K562 (cell line): ENCODE results near the gene TLCD1. TPM values are rescaled to one million over a fixed set of nuclear protein-coding genes. Genes with fewer than 3 reads are reported as not detected.

Experiments
- ATAC-seq: fragments of 200-7000 bp; cut with Tn5 transposase; 3 replicates; pipeline ENCODE4 v1.9.1; 2020; ENCODE audit warnings: moderate library complexity
- BruUV-seq: library from RNA; stranded (reverse); fragments of 400-500 nt; replicated peaks from 2 replicates; lab custom pipeline; 2021; lab: Mats Ljungman, UMichigan
- CTCF ChIA-PET: fragments of 300-600 bp; formaldehyde crosslinking; extraction: SDS; loops from one replicate; lab custom pipeline; 2021; ENCODE audit warnings: low intra/inter-chr PET ratio; lab: Yijun Ruan, JAX
- POLR2A ChIA-PET: fragments of 300-600, 350-650 bp; sonication (Branson Sonifier 250); formaldehyde crosslinking; extraction: SDS; loops from one replicate; lab custom pipeline; 2021; ENCODE audit warnings: antibody characterized with exemption, inconsistent platforms; lab: Yijun Ruan, JAX
- DNase-seq, 4 experiments: peaks; one replicate each; pipeline versions ENCODE4 v3.0.0 to v3.0.0-alpha.2; 2011 to 2018; ENCODE audit warnings: low spot score in 3 of 4, mixed read lengths in 3 of 4; ENCODE audit errors: extremely low read depth in 1 of 4
- FAIRE-seq: peaks from 2 replicates; lab custom pipeline; 2011; peaks lifted over from hg19 to GRCh38; lab: Jason Lieb, UNC
- H2AFZ ChIP-seq: 2 replicates; pipeline ENCODE4 v1.6.0; 2011; ENCODE audit warnings: low read depth, low read length, control low read depth, inconsistent platforms
- H3K27ac ChIP-seq: fragments of 200-600 bp; 3 replicates; pipeline ENCODE4 v1.8.0; 2011; ENCODE audit warnings: low read depth, mild to moderate bottlenecking, control low read depth, inconsistent platforms, low read length, moderate library complexity, mixed read lengths; ENCODE audit errors: extremely low read depth
- H3K27me3 ChIP-seq, 2 experiments: fragments of 300-600 bp in 1 of 2; 2 replicates in 1 of 2; 3 replicates in 1 of 2; pipeline versions ENCODE4 v1.6.0 to v1.8.0; 2011; ENCODE audit warnings: inconsistent platforms in 2 of 2, low read length in 2 of 2, mild to moderate bottlenecking in 1 of 2, mixed read lengths in 1 of 2, moderate library complexity in 1 of 2; ENCODE audit not compliant: control insufficient read depth in 2 of 2, insufficient read depth in 2 of 2
- H3K36me3 ChIP-seq: fragments of 300-600 bp; 3 replicates; pipeline ENCODE4 v1.8.0; 2011; ENCODE audit warnings: mild to moderate bottlenecking, low read length, inconsistent platforms; ENCODE audit not compliant: control insufficient read depth, insufficient read depth
- H3K4me1 ChIP-seq, 2 experiments: fragments of 200-600 bp in 1 of 2; replicated peaks in 1 of 2; 2 replicates in 1 of 2; 3 replicates in 1 of 2; pipeline versions ENCODE4 v1.5.1 to v1.8.0; 2011; ENCODE audit warnings: inconsistent platforms in 2 of 2, low read length in 2 of 2, mild to moderate bottlenecking in 1 of 2, mixed read lengths in 1 of 2, moderate library complexity in 1 of 2; ENCODE audit not compliant: control insufficient read depth in 2 of 2, insufficient read depth in 2 of 2
- H3K4me2 ChIP-seq: 2 replicates; pipeline ENCODE4 v1.6.1; 2011; ENCODE audit warnings: low read length, control low read depth, inconsistent platforms, mixed read lengths; ENCODE audit not compliant: insufficient read depth
- H3K4me3 ChIP-seq: fragments of 200-600 bp; sonication (generic), shearing (Covaris generic); 2 replicates; pipeline ENCODE4 v1.5.1; 2016; ENCODE audit warnings: control low read depth, inconsistent platforms
- H3K79me2 ChIP-seq: fragments of 200-600 bp; 3 replicates; pipeline ENCODE4 v1.8.0; 2011; ENCODE audit warnings: low read length, inconsistent platforms; ENCODE audit not compliant: control insufficient read depth, insufficient read depth
- H3K9ac ChIP-seq, 2 experiments: 2 replicates each; pipeline versions ENCODE4 v1.6.0 to v1.6.1; 2011; ENCODE audit warnings: low read depth in 2 of 2, low read length in 2 of 2, control low read depth in 1 of 2, inconsistent platforms in 1 of 2, mild to moderate bottlenecking in 1 of 2, mixed read lengths in 1 of 2; ENCODE audit not compliant: insufficient read depth in 1 of 2
- H3K9me1 ChIP-seq: one replicate; pipeline ENCODE4 v1.6.0; 2011; ENCODE audit warnings: inconsistent platforms, mild to moderate bottlenecking, low read length, moderate library complexity; ENCODE audit not compliant: control insufficient read depth, insufficient read depth
- H3K9me3 ChIP-seq: replicated peaks from 2 replicates; pipeline ENCODE4 v1.5.1; 2011; ENCODE audit warnings: low read depth, low read length, inconsistent platforms; ENCODE audit not compliant: control insufficient read depth, insufficient read depth
- H4K20me1 ChIP-seq: replicated peaks from 2 replicates; pipeline ENCODE4 v1.6.1; 2011; ENCODE audit warnings: low read length, inconsistent platforms, mixed read lengths; ENCODE audit not compliant: control insufficient read depth, insufficient read depth
- CHAMP1 ChIP-seq: fragments of 450-650 bp; IDR thresholded peaks from 2 replicates; pipeline ENCODE4 v1.6.1; 2016; ENCODE audit warnings: mild to moderate bottlenecking
- GABPA ChIP-seq: fragments of 200-800 bp; sonication (Bioruptor generic); conservative IDR thresholded peaks from 2 replicates; pipeline ENCODE4 v1.6.1; 2016; ENCODE audit warnings: low read depth, missing genetic modification characterization, missing compliant biosample characterization
- GABPB1 ChIP-seq: sonication (generic); formaldehyde crosslinking; IDR thresholded peaks from 2 replicates; pipeline ENCODE4 v1.8.0; 2022; ENCODE audit warnings: mild to moderate bottlenecking, missing genetic modification reagents
- HMGXB4 ChIP-seq: sonication (generic); formaldehyde crosslinking; IDR thresholded peaks from 2 replicates; pipeline ENCODE4 v1.8.1; 2023; ENCODE audit warnings: mild to moderate bottlenecking, missing genetic modification reagents
- POLR2G ChIP-seq: fragments of 200-400 bp; formaldehyde crosslinking; IDR thresholded peaks from 2 replicates; pipeline ENCODE4 v1.6.1; 2017; ENCODE audit warnings: low read depth, mild to moderate bottlenecking, antibody characterized with exemption, low read length, moderate library complexity
- POLR3A ChIP-seq: IDR thresholded peaks from 2 replicates; pipeline ENCODE4 v1.6.1; 2011; ENCODE audit warnings: borderline replicate concordance, mild to moderate bottlenecking, moderate library complexity; ENCODE audit not compliant: insufficient read length, insufficient read depth; ENCODE audit errors: extremely low read depth
- RBBP5 ChIP-seq: fragments of 200-600 bp; sonication (generic); IDR thresholded peaks from 2 replicates; pipeline ENCODE4 v1.6.1; 2012; ENCODE audit warnings: borderline replicate concordance, mild to moderate bottlenecking, low read length, control low read depth, inconsistent platforms; ENCODE audit not compliant: insufficient read depth, poor library complexity, severe bottlenecking
- TEAD2 ChIP-seq: fragments of 450-650 bp; IDR thresholded peaks from 2 replicates; pipeline ENCODE4 v1.6.1; 2016; ENCODE audit warnings: missing genetic modification characterization, control low read depth, missing compliant biosample characterization
- WGBS: fragments of 100-300 bp; shearing (Covaris generic); methylation state at CpG from one replicate; pipeline ENCODE4 v1.1.6; 2016; ENCODE audit warnings: low coverage, mixed read lengths; ENCODE audit not compliant: insufficient coverage; ENCODE audit errors: missing lambda C conversion rate; 5-methylcytosine and 5-hydroxymethylcytosine counted together
- in situ Hi-C: fragments of 300-500 bp; cut with MboI; formaldehyde crosslinking; loops from 4 replicates; pipeline ENCODE4 v1.15.0; 2018; ENCODE audit warnings: inconsistent platforms, mixed read lengths
- intact Hi-C: fragments of 100-400 bp; cut with micrococcal nuclease; formaldehyde crosslinking; loops from 2 replicates; pipeline ENCODE4 v1.14.2; 2022
- polyA plus RNA-seq, 8 experiments: library from polyadenylated mRNA; depleted of rRNA in 4 of 8; stranded (reverse) in 5 of 8; unstranded in 3 of 8; fragments of >200 nt; fragmentation: Nextera tagmentation in 2 of 8; fragmentation: Illumina TruSeq in 1 of 8; extraction: Ambion mirVana in 2 of 8; extraction: Trizol in 1 of 8; gene quantifications; 2 replicates each; pipeline versions ENCODE4 v1.2.1 to v1.2.3, GENCODE V29; 2011 to 2014; ENCODE audit warnings: inconsistent platforms in 1 of 8, missing spikeins in 1 of 8
- total RNA-seq, 7 experiments: library from RNA; depleted of rRNA in 6 of 7; stranded (reverse); fragments of >200 nt in 6 of 7; fragmentation: Illumina TruSeq in 2 of 7; extraction: Trizol in 2 of 7; gene quantifications; 2 replicates each; pipeline versions ENCODE4 v1.2.1 to v1.2.3, GENCODE V29; 2011 to 2021; ENCODE audit warnings: low replicate concordance in 1 of 7

The TLCD1 gene
- total and polyA plus RNA-seq, 9 of the 15 experiments (the other 6 are each of a cell fraction or from before 2014, with no cell fraction given), result 6.8 to 37.7 (median 21.7) TPM

DNA sequence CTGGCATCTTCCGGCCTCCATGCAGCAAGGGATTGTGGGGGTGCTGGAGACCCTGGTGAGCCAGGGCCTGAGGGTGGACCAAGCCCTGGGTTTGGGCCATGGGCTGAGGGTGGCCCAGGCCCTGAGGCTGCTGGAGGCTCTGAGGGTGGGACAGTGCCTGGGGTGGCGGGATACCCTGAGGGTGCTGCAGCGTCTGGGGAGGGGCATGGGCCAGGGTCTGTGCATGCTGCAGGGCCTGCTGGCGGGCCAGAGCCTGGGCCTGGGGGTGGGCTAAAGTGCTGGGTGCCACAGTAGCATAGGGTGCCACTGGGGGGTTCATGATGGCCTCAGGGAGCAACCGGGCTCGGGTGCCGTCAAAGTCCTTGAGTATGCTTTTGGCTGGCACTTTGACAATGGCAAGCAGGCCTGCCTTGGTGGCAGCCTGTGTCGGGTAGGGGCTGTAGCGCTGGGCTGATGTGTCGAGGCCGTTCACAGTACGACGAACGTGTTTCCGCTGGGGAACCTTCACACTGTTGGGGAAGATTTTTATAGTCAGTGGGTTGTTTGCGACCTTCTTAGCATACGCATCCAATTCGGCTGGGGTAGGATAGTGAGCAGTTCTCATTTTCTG lies 33.3 kb upstream of the TLCD1 start:
- Histone ChIP-seq H3K36me3 (peaks cover 68% of the 10 kb centered on the region), H3K4me3 (no peak overlapping the region), H2AFZ (no peak overlapping the region), H3K9me1 (peaks cover 5% of the 10 kb centered on the region), H3K4me1 (peaks cover 3 to 10% of the 10 kb centered on the region in 2 experiments; a peak in 2 of 5 replicates), H3K27ac (no peak overlapping the region), H3K4me2 (no peak overlapping the region), H3K27me3 (no peaks in the 10 kb centered on the region), H3K79me2 (peaks cover 13% of the 10 kb centered on the region), H3K9ac (peak overlapping the region in 1 of 2 experiments; percentile 56; a peak in 1 of 4 replicates), H3K9me3 (no peaks in the 10 kb centered on the region), H4K20me1 (0 out of 2 replicates have a peak, but pooled peaks cover 3% of the 10 kb centered on the region)
- no peak for ATAC-seq
- FAIRE-seq, result no peak
- intact Hi-C loops (no loop called here), in situ Hi-C loops (no loop called here)
- no TSS peak for BruUV-seq
- no peak for DNase-seq
- POLR2A ChIA-PET, result no interaction called here
- 96% methylated on average over 18 of the region's 18 CpGs for whole genome bisulfite sequencing
- CTCF ChIA-PET, result no interaction called here
- TF ChIP-seq POLR2G, result peak; percentile 35; the same call in 1 of the 2 replicates
- TF ChIP-seq GABPB1 (CRISPR knock-in tag), result no peak
- no peak for TF ChIP-seq POLR3A

- ChIA-PET CTCF (no interaction called here), POLR2A (interaction anchor here (1.0 to 1.2 kb wide), 2 partner anchors 9 to 48 kb away, joined by 3 read pairs; no protein-coding TSS in a partner anchor)
- Histone ChIP-seq H3K27me3 (no peaks in the 10 kb centered on the region), H3K9ac (peak overlapping the region in 1 of 2 experiments; percentile 56; a peak in 1 of 4 replicates), H3K9me1 (peaks cover 5% of the 10 kb centered on the region), H4K20me1 (no peaks in the 10 kb centered on the region), H3K79me2 (peaks cover 9% of the 10 kb centered on the region), H3K4me2 (no peak overlapping the region), H2AFZ (no peak overlapping the region), H3K4me1 (peaks cover 2 to 10% of the 10 kb centered on the region in 2 experiments; a peak in 2 of 5 replicates), H3K9me3 (no peaks in the 10 kb centered on the region), H3K36me3 (peaks cover 64% of the 10 kb centered on the region), H3K27ac (no peak overlapping the region), H3K4me3 (no peak overlapping the region)
- no peak for DNase-seq
- in situ Hi-C loops (no loop called here), intact Hi-C loops (no loop called here)
- 95% methylated on average over 31 of the region's 32 CpGs for WGBS
- ATAC-seq, result no peak
- no peak for FAIRE-seq
- no TSS peak for BruUV-seq
- TF ChIP-seq CHAMP1, result no peak
- no peak for TF ChIP-seq RBBP5
- peak; percentile 59 for TF ChIP-seq POLR2G
- TF ChIP-seq TEAD2 (tag), result no peak
- no peak for TF ChIP-seq HMGXB4 (CRISPR knock-in tag)
- TF ChIP-seq GABPA (tag), result no peak
Observed at GRCh38 chr17:28758411-28759121, 32.5 kb upstream of the TLCD1 start.
